NCI-H82 (cell line): ENCODE data around the gene PDX1.
A peak's percentile ranks its signal among the peaks of the same experiment; 100 is the strongest.

ENCODE experiments used
- DNase-seq: peaks from one replicate; lab custom pipeline; 2025; lab: John Stamatoyannopoulos, UW

Gene PDX1

DNA sequence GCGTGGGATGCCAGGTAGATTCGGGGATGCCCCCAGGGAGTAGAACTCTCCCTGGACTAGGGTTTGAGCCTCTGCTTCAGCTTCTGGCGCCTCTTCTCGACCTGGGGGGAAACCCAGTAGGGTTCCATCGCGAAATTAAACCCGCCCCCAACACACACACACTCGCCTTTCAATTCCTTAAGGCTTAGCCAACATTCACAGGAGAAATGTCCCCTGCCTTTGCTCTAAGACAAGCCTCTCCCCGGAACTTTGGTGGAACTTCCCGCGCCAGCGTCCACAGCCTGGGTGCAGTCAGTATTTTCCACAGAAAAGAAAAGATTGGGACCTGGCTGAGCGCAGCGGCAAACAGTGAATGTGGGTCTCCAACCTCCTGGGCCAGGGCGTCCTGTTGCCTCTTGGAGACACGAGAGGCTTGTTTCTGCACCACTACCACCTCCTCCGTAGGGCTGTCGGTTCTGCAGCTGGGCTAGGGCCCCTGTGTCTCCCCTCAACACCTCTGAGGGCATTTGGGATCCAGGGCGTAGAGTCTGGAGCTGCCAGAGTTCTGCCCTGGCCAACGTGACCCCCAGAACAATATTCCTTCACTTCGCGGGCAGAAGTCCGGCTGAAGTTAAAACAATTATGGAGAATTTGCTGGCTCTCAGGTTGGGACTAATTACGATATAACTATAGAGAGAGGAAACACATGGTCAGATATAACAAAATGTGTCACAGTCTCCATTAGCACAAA lies 3.2 kb downstream of the PDX1 start:
- DNase-seq = no peak

DNA sequence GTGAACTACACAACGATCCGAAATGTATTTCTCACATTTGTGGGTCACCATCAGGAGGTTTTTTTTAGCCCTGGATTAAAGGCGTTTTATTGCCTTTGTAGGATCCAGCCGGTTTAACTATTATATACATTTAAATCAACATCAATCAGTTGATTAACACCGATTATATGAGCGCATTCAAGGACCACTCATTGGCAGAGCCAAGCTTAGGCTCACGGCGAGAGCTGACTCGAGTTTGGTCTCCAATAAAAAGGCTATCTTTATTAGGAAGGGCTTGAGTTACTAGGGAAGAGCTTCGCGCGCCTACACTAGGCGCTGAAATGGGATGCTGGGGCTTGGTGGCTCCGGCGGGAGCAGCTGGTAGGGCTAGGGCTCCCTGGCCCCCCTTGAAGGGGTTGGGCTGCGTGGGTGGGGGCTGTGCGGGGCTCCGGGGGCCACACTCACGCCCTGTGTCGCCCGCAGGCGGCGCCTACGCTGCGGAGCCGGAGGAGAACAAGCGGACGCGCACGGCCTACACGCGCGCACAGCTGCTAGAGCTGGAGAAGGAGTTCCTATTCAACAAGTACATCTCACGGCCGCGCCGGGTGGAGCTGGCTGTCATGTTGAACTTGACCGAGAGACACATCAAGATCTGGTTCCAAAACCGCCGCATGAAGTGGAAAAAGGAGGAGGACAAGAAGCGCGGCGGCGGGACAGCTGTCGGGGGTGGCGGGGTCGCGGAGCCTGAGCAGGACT lies 4.2 kb downstream of the PDX1 start:
- DNase-seq = peak; percentile 17

DNA sequence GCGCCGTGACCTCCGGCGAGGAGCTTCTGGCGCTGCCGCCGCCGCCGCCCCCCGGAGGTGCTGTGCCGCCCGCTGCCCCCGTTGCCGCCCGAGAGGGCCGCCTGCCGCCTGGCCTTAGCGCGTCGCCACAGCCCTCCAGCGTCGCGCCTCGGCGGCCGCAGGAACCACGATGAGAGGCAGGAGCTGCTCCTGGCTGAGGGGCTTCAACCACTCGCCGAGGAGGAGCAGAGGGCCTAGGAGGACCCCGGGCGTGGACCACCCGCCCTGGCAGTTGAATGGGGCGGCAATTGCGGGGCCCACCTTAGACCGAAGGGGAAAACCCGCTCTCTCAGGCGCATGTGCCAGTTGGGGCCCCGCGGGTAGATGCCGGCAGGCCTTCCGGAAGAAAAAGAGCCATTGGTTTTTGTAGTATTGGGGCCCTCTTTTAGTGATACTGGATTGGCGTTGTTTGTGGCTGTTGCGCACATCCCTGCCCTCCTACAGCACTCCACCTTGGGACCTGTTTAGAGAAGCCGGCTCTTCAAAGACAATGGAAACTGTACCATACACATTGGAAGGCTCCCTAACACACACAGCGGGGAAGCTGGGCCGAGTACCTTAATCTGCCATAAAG lies 4.8 kb downstream of the PDX1 start:
- DNase-seq = no peak

DNA sequence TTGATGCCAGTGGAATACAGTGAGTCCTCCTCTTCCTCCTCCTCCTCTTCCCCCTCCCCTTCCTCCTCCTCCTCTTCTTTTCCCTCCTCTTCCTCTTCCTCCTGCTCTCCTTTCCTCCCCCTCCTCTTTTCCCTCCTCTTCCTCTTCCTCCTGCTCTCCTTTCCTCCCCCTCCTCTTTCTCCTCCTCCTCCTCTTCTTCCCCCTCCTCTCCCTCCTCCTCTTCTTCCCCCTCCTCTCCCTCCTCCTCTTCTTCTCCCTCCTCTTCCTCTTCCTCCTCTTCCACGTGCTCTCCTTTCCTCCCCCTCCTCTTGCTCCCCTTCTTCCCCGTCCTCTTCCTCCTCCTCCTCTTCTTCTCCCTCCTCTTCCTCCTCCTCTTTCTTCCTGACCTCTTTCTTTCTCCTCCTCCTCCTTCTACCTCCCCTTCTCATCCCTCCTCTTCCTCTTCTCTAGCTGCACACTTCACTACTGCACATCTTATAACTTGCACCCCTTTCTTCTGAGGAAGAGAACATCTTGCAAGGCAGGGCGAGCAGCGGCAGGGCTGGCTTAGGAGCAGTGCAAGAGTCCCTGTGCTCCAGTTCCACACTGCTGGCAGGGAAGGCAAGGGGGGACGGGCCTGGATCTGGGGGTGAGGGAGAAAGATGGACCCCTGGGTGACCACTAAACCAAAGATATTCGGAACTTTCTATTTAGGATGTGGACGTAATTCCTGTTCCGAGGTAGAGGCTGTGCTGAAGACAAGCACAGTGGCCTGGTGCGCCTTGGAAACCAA lies 5.6 kb downstream of the PDX1 start:
- DNase-seq = no peak

DNA sequence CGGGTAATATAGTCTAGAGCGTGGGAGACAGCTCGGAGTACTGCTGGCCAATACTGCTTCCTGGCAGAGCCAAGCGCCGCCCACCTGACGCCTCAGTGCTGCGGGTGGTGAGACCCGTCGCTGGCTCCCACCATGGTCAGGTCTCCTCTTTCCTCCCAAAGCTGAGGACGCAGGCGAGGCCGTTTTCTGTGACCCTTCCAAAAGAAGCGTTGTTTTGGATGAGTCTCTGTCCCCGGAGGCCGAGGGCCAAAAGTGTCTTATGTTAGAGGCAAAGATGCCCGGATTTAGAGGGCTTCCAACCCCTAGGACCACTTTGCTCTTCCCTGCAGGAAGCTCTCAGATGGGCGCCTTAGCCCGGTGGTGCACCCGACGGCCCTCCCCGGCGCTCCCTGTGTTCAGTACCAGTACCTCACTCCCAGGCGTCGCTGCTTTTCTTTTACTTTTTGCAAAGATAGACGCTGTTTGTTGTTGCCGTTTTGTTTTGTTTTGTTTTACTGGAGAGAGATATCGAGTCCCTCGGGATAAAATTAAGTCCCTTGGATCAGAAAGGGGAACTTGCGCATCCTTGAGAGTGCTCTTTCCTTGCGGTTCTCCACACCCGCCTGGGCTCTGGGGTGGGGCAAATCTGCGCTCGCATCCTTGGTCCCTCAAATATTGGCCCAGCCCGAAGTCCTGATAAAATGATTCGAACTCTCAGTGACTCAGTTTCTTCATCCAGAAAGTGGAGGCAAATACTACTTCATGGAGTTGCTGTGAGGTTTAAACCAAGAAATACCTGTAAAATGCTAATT lies 7.0 kb downstream of the PDX1 start:
- DNase-seq = no peak

DNA sequence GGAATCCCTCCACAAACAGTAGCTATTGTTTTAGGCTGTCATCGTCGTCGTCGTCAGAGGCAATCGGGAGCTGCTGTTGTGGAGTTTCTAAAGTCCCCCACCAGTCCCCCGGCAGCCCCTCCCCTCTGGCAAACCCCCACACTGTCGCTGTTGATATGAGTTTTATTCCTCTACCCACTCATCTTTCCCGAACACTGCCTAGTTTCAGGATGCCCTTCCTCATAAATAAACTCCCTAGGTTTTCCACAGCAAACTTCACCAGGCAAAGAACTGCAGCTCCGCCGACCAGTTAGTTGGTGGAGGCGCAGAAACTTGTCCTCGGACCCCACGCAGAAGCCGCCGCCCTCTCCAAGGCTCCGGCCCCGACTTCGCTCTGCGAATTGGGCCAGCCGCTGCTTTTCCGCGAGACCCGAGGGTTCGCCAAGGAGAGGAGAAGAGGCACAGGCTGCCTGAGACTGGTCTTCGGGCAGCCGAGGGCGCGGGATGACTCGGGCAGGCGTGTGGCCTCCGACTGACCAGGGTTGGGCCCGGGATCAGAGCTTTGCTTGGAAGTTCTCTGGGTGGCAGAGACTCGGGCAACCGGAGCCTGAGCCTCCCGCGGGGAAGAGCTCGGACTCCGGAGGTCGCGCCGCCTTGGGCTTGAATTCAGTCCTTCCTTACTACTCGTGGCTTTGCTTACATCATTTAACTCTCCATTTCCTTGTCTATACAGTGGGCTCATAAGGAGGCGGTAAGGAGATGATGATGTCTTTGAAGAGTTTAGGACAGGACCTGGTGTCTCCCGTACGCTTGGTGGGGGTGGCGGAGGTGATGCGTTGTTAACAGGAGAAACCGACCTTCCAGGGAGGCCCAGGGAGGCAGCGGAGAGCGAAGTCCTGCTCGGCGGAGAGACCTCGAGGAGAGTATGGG lies 7.9 kb downstream of the PDX1 start:
- DNase-seq = no peak

DNA sequence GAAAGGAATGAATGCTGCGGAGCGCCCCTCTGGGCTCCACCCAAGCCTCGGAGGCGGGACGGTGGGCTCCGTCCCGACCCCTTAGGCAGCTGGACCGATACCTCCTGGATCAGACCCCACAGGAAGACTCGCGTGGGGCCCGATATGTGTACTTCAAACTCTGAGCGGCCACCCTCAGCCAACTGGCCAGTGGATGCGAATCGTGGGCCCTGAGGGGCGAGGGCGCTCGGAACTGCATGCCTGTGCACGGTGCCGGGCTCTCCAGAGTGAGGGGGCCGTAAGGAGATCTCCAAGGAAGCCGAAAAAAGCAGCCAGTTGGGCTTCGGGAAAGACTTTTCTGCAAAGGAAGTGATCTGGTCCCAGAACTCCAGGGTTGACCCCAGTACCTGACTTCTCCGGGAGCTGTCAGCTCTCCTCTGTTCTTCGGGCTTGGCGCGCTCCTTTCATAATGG lies 8.6 kb downstream of the PDX1 start:
- DNase-seq = no peak

DNA sequence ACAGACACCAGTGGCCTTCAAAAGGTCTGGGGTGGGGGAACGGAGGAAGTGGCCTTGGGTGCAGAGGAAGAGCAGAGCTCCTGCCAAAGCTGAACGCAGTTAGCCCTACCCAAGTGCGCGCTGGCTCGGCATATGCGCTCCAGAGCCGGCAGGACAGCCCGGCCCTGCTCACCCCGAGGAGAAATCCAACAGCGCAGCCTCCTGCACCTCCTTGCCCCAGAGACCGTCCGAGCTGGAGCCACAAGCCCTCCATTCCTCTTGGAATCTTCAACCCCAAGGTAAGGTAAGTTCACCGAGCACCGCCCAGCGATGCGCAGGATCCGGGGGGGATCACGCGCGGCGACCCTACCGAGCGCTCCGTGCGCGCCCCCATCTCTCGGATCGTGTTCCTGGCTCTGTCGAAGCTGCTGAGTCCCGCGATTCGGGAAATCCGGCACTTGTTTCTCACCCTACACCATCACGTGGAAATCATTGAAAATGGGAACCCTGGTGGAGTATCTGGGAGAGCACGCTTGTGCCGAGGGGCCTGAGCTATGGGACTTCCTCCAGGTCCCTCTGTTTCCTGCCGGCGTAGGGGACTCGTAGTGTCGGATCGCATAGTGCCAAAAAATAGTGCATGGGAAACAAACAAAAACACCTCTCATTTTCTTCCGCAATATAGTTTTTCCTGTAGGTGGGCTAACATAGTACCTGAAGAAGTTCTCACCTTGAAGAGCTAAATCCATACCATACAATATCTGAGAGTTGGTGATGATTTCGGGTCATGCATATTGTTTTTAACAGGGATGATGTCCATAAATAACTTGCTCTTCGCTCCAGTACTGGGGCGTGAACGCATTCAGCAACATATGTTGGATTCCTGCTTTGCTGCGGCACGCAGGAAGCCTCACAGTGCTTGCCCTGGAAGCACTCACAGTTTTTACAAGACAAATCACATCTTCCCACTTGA lies 9.3 kb downstream of the PDX1 start:
- DNase-seq = no peak

DNA sequence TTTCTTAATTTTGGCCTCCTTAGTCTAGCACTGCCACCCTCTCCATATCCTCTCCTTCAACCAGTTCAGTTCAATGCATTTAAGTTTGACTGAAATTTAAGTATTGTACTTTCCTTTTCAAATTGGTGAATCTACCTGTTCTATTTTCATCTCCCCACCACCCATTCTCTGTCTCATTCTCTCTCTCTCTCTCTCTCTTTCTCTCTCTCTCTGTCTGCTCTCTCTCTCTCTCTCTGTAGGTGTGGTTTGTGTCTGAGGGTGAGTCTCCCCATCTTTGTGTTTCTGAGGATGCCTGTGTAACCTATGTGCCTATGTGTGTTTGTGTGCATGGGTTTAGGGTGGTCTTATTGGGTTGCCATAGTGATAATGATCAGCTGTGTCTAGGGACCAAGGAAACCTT lies 10.1 kb downstream of the PDX1 start:
- no peak for DNase-seq

DNA sequence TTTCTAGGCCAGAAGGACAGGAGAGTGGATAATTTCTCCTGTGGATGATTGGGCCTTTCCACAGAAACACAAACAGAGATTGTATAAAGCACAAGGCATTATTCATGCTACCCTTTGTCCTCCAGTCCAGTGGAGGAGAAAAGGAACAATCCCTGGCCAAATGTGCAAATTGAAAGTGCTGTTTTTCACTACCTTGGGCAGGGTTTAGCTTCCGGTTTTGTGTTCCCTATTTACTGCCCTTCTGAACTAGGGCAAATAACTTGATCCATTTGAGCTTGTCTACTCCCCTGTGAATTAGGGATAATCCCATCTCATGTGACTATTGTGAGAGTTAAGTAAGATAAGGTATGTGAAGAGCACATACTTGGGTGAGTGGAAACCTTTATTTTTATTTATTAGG lies 13.3 kb downstream of the PDX1 start:
- no peak for DNase-seq

DNA sequence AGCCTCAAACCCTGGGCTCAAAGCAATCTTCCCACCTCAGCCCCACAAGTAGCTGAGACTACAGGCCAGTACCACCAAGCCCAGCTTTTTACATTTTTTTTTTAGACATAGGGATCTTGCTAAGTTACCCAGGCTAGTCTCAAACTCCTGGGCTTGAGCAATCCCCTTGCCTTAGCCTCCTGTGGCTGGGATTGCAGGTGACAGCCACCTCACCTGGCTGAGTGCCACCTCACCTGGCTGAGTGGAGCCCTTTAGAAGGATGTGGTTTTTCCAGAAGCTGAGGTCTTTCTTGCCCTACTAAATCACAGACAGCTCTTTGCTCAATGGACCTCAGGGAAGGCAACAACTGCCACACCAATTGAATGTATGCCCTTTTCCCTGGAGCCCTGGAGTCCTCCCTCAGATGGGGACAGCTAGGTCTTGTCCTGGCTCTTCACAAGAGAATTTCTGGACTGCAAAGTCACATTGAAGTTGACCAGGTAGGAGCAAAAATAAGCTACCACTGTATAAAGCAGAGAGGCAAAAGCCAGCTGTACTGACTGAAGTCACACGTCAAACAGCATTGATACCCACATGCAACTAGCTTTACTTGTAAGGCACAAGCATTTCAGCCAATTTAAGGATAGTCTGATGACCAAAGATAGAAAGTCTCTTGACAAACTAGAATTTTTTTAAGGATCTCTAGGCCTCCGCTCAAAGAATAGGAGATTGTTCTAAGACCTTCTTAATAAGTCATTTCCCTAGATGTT lies 14.0 kb downstream of the PDX1 start:
- DNase-seq = no peak

DNA sequence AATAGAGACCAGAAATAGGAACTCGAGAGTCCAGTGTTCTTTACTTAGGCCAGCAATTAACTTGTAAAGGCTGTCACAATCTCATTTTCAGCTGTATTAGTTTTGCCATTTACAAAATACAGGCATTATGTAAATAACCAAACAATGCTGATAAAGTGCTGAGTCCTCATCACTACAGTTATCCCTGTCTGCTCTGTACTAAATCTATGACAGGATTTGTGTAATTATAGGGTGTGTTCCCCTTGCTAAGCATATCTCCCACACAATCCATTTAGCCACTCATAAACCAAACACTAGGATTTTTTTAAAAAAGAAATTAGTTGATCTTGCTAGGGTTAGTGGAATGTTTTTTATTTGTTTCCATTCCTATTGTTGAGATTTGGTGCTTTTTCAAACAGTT lies 23.2 kb downstream of the PDX1 start:
- DNase-seq = no peak

DNA sequence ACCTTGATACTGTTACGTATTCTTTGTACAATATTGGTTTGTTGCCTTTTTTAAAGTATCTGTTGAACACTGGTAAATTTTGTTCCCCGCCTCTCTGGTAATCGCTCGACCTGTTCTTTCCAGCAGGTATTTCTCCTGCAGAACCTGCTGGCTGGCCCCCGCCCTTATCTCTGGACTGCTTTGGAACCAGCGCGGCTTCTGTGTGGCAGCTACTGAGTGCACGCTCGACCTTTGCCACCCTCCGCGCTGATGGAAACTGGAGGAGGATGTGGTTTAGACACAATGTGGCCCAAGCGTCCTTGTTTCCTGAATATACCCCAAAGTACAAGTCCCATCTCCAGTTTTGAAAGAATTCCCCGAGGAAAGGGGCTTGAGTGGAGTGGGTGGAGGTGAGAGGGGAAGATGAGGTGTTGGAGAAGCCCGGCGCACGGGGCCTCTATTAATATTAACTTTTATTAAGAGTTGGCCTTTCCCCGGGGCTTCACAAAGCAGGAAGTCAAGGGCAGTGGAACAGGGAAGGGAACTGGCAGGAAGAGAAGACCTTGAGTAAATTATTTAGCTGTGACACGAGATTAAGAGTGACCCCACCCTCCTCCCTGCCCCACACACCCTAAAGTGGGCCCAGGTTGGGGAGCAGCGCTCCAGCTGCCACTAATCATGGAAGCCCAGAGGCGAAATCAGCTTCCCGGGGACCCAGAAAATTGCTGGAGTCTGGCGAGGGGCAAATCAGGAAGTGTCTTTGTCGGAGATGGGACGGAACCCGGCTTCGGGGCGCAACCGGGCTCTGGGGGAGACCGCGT lies 33.3 kb downstream of the PDX1 start:
- no peak for DNase-seq

DNA sequence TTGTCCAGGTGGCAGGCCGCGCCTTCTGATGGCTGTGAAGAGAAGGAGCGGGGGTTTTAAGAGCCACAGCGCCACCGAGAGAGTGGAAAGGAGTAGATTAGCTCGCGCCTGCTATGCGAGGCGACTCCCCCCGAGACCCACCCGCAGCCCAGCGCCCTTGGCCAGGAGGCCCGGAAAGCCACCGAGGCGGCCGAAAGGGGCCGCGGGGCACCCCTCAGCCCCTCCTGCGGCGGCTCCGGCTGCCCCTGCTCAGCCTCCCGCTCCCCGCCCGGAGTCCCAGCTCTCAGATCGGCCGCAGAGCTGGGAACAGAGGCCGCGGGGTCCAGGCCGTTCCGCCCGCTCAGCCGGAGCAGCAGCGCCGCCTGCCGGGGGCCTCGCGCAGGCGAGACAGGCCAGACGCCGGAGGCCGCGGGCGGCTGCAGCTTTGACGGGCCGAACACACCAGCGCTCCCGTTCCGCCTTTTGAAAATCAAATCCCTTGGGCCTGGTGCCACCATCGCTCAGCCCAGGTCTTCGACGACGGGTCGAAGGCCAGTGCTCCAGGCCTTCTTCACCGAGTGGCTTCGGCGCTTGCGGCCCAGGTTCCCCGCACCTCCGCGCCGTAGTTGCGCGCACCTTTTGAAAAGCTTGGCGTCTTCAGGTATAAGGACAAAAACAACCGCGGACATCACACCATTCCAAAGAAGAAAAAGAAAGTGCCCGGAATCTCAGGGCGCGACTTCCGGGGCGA lies 34.0 kb downstream of the PDX1 start:
- peak; percentile 85 for DNase-seq

DNA sequence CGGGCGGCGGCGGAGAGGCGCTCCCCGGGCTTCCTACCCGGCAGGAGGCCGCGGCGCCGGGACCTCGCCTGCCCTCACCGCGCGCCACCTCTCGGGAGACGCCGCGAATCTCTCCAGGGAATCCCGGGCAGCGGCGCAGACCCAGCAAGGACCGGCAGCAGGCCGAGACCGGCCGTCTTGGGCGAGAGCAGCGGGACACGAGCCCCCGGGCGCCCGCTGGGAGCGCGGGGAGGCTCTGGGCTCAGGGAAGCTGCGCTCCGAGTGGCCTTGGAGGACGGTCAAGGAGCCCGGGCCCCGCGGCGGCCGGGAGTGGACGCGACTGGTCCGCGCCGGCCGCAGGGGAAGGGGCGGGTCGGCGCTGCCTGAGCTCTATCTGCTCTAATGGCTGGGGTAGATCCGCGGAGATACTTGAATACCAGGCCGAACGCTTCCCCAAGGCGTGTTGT lies 34.6 kb downstream of the PDX1 start:
- DNase-seq = peak; percentile 22

DNA sequence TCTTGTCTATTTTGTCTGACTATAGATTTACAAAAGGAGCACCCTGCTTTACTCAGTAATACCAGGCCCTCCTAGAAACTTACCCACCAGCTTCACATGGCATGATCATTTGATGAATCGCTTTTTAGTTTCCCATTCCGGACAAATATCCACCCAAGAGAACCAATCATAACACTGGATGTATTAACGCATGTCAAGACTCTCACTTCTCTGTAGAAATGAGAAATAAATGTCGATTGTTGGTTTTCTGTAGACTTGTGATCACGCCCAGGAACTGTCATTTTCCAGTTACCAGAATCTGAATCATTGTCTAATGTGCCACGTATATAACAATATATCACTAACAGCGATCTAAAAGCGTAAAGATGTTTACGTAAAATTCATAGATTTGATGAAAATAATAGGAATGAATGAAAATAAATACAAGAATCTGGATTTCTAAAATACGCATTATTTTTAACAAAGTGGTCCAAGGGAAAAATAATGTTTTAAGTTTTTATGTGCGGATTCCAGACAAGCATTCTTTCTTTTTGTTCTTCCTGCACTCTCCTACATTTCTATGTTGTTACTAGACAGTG lies 35.3 kb downstream of the PDX1 start:
- no peak for DNase-seq
